Superior temporal gyrus (tissue), 1 donor: ENCODE data around the gene TRIM29.
"Not testable (repeated sequence)": the region's sequence is repeated elsewhere in the genome, so short reads cannot be mapped to it uniquely, and the experiment has no call there.

Source experiments
- DNase-seq: peaks from one replicate; pipeline ENCODE4 v3.0.0-alpha.2; 2016; ENCODE audit errors: extremely low spot score

The TRIM29 gene, protein sequence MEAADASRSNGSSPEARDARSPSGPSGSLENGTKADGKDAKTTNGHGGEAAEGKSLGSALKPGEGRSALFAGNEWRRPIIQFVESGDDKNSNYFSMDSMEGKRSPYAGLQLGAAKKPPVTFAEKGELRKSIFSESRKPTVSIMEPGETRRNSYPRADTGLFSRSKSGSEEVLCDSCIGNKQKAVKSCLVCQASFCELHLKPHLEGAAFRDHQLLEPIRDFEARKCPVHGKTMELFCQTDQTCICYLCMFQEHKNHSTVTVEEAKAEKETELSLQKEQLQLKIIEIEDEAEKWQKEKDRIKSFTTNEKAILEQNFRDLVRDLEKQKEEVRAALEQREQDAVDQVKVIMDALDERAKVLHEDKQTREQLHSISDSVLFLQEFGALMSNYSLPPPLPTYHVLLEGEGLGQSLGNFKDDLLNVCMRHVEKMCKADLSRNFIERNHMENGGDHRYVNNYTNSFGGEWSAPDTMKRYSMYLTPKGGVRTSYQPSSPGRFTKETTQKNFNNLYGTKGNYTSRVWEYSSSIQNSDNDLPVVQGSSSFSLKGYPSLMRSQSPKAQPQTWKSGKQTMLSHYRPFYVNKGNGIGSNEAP

GRCh38 chr11:120137611-120138521 is at the start of gene TRIM29:
TRIM29 (minus strand) TSS chr11:120138113; CDS start chr11:120138031, 82 bp downstream.
- no peak for DNase-seq

- DNase-seq: no peak
Measured at GRCh38 chr11:120186774-120187591, 49.1 kb upstream of the TRIM29 start.

- no peak for DNase-seq
Measured at GRCh38 chr11:120186456-120186773, 48.5 kb upstream of the TRIM29 start.

- DNase-seq: no peak
Measured at GRCh38 chr11:120185706-120186455, 48.0 kb upstream of the TRIM29 start.

DNA sequence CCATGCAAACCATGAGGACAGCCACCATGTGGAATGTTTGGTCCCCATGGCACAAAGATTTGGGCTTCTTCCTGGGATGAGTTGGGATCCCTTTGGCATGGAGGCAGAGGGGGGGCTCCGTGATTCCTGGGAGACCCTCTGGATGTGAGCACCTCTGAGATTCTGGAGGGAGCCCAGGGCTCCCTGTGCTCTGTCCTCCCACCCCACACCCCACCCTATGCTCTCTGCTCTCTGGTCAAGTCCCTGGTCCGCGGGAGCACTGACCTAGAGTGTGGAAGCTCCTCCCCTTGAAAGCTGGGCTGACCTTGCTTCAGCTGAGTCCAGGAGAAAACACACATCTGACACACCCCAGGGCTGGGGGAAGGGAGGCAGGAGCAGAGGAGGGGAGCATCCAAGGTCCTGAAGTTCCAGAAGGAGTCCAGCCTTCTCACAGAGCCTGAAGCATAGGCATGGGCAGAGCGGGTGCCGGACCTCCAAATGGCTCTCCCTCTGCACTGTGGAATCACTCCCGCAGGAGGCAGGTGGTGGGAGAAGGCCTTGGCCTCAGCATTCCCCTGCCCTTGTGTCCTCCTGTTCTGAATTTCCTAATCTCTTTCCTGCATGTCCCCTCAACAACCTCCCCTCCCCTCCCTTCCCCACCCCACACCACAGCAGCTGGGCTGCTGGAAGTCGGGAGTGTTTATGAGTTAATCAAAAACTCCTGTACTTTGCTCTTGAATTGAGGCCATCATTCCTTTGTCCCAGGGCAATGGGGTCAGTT is 47.2 kb upstream of the TRIM29 start:
- no peak for DNase-seq

GRCh38 chr11:120184371-120184945 is 46.5 kb upstream of the TRIM29 start:
- no peak for DNase-seq

DNA sequence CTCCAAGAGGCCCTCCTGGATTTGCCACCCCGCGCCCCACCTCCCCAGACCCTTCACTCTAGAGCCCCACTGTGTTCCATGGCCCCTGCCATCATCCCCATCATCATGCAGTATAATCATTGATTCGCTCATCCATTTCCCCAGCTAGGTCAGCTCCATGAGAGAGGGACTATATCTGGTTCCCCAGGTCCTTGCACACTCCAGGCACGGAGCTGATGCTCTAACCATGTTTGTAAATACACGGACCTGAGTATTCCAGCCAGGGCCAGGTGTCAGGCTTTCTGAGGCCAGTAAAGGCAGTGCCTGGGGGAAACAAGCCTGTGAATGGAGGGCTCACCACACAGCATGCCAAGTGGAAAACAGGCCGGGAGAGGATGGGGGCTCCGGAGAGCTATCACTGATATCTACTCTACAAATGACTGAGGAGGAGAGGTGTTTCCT is 45.8 kb upstream of the TRIM29 start:
- DNase-seq: no peak

DNA sequence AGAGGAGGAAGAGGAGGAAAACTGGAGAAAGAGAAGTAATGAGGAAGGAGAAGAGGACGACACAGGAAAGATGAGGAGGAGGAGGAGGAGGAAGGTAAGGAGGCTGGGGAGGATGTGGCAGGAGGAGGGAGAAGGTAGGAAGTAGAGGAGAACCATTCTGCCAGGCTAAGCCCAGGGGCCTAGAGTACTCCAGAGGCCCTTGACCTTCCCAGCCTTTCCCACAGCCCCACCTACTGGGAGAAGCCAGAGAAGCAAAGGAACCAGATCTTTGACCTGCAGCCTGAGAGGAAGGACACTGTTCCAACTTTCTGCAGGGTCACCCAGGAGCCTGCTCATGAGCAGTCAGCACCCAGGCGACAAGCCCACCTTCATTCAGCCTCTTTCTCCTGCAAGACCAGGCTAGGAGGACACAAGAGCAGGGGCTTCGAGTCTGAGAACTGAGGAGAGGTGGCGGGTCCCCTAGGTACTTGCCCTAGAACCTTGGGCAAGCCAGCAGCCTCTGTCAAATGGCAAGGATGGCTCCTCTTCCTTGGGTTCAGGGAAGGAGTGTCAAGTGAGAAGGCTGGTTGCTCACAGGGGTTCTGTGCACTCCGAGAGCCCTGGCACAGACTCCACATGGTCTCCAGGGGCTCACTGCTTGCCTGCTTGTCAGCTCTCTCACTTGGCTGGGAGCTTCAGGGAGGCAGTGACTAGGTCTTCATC is 45.0 kb upstream of the TRIM29 start:
- DNase-seq: no peak

DNA sequence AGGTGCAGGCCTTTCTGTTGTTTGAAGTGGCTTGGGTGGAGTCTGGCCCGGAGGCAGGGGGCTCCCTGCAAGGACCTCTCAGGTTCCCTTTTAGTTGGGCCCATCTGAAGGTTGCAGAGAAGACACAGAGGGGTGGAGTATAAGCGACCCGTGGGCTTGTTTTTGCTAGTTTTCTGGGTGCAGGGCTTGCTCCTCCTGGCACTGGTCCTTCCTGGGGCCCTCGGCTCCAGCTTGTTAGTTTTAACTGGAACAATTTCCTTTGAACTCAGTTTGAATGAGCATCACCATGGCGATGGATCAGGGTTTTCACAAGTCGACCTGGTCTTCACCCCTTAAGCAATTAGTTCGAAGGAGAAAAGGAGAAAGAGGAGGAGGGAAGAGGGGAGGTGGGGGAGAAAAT is 44.5 kb upstream of the TRIM29 start:
- no peak for DNase-seq

DNA sequence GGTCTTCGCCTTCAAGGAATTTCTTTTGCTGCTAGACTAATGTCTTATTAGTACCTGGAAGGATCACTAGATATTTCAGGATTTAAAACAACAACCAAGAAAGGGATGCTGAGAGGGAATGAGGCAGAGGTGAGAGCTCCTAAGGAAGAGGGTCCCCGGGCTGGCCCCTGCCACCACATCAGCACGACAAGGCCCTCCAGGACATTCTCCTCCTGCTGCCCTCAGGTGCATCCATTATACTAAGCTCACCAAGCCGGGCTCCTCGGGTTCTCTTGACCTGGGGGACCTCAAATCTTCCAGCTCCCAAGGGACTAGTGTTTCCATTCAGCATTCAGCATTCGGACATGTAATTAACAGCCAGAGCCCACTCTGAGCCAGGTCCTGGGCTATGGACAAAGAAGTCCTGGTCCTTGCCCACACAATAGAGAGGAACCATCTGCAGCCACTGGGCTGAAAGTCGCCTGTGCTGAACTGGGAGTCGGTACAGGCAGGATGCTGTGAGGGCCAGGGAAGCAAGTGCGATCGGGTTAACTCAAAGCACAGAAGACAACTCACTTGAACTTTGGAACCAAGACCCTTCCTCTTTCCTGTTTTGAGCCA is 43.6 kb upstream of the TRIM29 start:
- no peak for DNase-seq

GRCh38 chr11:120180551-120181232 is 42.8 kb upstream of the TRIM29 start:
- no peak for DNase-seq

GRCh38 chr11:120180063-120180462 is 42.1 kb upstream of the TRIM29 start:
- not testable (repeated sequence) for DNase-seq

DNA sequence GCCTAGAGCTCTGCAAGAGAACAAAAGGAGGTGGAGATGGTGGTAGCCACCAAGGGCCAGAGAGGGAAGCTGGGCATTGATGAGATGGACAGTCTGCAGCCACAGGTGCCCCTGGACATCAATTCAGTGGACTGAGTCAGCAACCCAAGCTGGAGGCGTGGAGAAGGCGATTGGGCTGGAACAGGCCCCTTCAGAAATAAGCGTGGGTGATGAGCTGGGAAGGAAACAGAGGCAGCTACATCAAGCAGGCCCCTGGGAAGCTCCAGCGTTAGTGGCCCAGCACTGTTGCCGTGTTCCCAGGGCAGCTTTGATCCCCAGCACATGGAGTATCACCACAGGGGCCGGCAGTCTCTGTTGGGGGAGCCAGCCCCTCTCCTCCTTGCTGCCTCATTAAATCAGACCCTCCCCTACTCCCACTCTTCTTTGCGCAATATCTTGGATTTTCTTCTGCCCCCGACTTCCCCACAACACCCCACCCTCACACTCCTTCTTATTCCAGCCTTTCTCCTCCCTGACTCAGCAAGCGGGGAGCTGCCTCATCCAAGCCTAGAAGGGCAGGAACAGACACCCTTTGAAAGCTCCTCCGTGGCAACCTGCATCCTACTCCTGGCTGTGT is 41.3 kb upstream of the TRIM29 start:
- DNase-seq: no peak

- DNase-seq: no peak
Measured at GRCh38 chr11:120178561-120179056, 40.7 kb upstream of the TRIM29 start.

- no peak for DNase-seq
Measured at GRCh38 chr11:120174866-120175265, 37.0 kb upstream of the TRIM29 start.

GRCh38 chr11:120173807-120174206 is 35.9 kb upstream of the TRIM29 start:
- DNase-seq: no peak

- no peak for DNase-seq
Measured at GRCh38 chr11:120173019-120173705, 35.2 kb upstream of the TRIM29 start.
